IPS-18c (cell line): ENCODE results near the gene XXYLT1.
"Not testable (repeated sequence)": the region's sequence is repeated elsewhere in the genome, so short reads cannot be mapped to it uniquely, and the experiment has no call there.

Experiments
- H3K4me3 ChIP-seq: 2 replicates; pipeline ENCODE4 v1.7.0; 2013; ENCODE audit warnings: low read depth, mild to moderate bottlenecking, low read length, moderate library complexity; ENCODE audit not compliant: insufficient read depth
- H3K9me3 ChIP-seq: one replicate; pipeline ENCODE4 v1.6.1; 2013; ENCODE audit warnings: mild to moderate bottlenecking, low read length, moderate library complexity; ENCODE audit not compliant: control insufficient read depth, insufficient read depth

The XXYLT1 gene

DNA sequence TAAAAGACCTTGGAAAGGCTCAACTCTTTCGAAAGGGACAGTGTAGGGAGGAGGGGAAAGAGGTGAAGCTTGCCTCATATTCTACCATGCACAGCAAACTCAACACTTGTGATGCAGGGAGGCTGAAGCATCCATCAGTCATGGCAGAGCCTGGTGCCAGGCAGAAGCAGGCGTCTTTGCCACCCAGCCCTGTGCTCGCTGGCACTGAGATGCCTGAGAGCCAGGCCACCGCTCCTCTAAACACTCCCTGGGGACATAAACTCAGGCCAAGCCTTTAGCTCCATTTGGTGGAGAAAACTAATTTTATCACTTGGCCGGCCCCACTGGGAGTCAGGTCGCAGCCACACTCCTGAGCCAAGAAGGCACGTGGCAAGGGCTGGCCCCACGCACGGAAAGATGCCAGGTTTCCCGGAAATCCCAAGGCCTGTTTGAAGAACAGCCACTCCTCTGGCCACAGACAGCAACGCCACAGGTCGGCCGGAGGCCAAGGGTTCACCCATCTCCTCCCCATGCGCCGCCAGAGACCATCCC is 30.7 kb downstream of the XXYLT1 start:
- Histone ChIP-seq H3K4me3 (no peak overlapping the region), H3K9me3 (peaks cover 4% of the 10 kb centered on the region)

DNA sequence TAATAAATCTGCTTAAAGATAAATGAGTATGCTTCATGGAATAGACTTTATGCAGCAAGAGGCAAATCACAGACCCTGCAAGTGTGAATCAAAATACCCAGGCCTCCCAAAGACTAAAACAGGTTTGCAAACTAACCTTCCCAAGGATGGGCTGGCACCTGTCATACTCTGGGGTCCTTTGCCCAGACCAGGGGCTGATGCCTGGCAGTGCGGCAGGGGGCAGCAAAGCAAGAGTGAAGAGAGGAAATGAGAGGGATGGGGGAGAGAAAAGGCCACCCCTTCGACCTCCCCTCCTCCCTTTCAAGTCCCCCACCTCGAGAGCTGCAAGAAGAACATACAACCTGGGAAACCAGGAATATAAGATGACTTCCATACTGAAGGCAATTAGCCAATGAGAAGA is 31.8 kb downstream of the XXYLT1 start:
- Histone ChIP-seq H3K9me3 (peaks cover 4% of the 10 kb centered on the region), H3K4me3 (no peak overlapping the region)

DNA sequence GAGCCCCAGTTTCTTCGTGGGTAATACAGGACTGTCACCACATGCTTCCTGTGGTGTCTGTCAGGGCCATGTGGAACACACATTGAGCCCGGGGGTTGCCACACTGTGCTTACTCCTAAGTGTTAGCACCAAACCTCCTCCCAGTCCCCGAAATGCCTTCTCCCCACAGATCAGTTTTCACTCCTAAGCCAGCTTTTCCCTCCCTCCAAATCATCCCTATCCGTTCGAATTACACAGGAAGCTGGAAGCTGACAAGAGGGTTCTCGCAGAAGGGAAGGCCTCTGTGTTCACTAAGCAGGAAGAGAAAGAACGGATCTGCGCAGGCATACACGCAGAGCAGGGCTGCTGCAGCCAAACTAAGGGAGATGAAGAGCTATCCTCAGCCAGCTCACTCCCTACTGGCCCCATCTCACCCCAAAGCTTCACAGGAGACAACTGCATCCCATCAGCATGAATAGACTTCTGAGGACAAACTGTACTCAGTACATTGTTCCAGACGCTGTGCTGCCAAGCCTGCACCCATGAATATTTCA is 32.3 kb downstream of the XXYLT1 start:
- H3K4me3 ChIP-seq, result no peak overlapping the region
- peaks cover 4% of the 10 kb centered on the region for H3K9me3 ChIP-seq

DNA sequence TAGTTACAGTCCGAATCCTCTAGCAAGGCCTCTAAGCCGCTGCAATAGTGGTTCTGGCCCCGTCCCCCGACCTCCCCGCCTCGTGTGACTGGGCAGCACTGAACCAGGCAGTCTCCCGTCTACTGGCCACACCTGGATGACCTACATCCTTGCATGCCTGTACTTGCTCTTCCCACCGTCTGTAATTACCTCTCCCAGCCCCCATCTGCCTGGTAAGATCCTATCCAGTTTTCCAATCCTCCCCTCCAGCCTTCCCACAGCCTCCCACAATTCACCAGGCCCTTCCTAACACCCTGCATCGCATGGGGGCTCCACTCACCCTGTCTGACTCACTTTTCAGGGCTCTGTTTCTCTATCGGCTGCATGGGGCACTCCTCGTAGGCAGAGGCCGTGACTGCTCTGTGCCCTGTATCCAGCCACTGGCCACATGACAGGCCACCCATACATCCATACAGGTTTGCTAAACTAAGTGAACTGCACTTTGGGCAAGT is 32.8 kb downstream of the XXYLT1 start:
- no peak overlapping the region for H3K4me3 ChIP-seq

DNA sequence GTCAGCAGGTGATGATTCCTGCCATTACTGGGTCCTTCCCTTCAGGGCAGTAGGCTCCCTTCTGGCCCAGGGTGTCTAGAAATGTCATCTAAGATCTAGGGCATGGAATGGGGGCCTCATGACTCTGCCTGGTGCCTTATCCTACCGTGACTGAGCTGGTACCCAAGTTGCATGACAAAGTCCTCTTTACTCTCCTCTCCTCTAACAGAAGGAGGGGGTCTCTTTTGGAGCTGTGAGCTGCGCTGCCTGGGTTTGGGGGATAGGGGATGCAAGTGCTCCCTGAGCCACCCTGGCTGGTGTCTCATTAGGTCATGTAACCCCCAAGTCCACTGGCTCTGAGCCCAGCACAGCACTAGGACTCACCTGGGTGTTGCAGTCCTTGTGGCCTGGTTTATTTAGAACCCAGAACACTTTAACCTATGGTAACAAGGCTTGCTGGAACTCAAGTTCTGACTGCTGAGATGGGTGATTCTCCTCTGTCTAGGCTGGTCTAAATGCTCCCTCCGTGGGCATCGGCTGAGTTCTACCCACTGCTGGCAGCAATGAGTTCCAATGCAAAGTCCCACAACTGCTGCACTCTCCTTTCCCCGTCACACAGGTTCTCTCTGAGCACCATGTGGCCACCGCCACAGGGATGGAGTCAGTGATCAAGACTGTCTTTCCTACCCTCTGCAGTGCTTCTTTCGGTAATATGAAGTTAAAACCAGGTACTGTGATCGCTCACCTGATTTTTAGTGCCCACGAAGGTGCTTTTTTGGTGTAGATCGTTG is 34.0 kb downstream of the XXYLT1 start:
- Histone ChIP-seq H3K4me3 (no peak overlapping the region), H3K9me3 (peaks cover 4% of the 10 kb centered on the region)

More for the DNA sequence above, 32.8 kb downstream of the XXYLT1 start:
- peaks cover 4% of the 10 kb centered on the region for H3K9me3 ChIP-seq

DNA sequence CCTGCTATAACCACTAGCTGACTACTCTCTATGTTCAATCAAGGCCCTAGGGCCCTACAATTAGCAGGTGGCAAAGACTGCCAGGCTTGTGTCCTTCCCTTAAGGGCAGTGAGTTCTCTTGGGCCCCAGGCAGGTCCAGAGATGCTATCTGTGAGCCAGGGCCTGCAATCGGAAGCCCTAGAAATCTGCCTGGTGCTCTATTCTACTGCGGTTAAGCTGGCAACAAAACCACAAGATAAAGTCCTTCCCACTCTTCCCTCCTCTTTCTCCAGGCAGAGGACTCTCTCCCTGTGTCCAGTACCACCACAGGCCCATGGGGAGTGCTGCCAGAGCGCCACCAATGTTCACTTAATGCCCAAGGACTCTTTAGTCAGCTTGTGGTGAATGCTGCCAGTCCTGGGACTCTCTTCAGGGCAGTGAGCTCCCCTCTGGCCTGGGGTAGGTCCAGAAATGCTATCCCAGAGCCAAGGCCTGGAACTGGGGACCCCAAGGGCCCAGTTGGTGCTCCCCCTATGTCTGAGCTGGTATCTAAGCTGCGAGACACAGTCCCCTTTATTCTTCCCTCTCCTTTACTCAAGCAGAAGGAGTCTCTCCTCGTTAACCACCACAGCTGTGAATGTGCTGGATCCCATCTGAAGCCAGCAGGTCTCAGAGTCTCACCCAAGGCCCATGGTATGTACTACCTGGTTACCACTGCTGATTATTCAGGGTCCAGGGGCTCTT is 34.7 kb downstream of the XXYLT1 start:
- Histone ChIP-seq H3K9me3 (peaks cover 4% of the 10 kb centered on the region), H3K4me3 (no peak overlapping the region)

DNA sequence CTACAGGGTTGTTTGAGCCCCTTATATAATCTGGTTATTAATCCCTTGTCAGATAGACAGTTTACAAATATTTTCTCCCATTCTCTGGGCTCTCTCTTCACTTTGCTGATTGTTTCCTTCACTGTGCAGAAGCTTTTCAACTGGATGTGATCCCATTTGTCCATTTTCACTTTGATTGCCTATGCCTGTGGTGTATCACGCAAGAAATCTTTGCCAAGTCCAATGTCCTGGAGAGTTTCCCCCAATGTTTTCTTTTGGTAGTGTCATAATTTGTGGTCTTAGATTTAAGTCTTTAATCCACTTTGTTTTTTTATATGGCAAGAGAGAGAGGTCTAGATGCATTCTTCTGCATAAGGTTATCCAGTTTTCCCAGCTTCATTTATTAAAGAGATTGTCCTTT is 40.7 kb downstream of the XXYLT1 start:
- Histone ChIP-seq H3K4me3 (no peak overlapping the region), H3K9me3 (no peaks in the 10 kb centered on the region)

DNA sequence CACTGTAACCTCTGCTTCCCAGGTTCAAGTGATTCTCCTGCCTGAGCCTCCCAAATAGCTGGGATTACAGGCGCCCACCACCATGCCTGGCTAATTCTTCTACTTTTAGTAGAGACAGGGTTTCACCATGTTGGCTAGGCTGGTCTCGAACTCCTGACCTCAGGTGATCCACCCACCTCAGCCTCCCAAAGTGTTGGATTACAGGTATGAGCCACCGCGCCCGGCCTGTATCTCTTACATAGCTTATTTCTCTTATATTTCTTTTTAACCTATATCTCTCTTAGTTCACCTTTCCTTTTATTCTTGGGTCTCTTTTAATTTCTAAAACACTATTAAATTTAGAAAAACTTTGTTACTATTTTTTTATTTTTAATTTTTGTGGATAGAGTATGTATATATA is 42.1 kb downstream of the XXYLT1 start:
- not testable (repeated sequence) for H3K9me3 ChIP-seq, H3K4me3 ChIP-seq

DNA sequence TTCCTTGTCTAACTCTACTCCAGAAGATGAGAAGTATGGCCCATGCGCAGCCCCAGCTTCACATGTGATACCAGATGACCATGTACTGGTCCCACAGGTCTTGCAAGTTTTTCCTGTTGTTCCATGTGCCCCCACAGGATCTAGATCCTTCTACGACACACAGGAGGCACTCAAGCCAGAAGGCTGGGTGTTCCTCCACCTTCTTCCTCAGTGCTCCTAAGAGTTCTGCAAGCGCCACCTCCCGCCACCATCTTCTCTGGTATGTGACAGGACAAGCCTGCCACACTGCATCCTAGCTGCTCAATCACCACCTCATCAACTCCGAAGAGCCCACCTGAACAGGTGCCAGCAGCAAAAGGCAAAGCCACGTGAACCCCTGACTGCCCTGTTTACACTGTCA is 43.1 kb downstream of the XXYLT1 start:
- Histone ChIP-seq H3K9me3 (no peaks in the 10 kb centered on the region), H3K4me3 (no peak overlapping the region)

DNA sequence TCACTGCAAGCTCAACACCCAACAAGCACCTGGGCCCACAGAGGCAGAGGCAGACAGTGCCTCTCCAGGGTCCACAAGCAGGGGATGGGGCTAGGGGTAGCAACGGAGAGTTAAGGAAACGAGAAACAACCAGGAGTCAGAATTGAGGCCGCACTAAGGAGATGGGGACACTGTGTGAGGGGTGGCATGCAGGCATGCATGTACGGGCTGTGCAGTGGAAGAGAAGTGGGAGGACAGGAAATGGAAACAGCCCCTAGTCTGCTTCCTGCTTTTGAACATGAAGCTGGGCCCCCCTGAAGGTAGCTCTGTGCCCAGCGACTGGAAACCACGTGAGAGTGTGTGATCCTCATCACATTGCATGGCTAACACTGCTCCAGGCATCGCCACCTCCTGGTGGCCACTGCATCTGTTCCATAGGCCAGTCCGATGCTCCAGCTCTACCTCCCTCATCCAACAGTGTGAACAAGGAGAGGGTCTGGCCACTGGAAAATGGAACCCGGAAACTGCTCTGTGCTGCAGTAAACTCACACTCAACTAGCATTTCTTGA is 44.0 kb downstream of the XXYLT1 start:
- Histone ChIP-seq H3K9me3 (no peaks in the 10 kb centered on the region), H3K4me3 (no peak overlapping the region)

DNA sequence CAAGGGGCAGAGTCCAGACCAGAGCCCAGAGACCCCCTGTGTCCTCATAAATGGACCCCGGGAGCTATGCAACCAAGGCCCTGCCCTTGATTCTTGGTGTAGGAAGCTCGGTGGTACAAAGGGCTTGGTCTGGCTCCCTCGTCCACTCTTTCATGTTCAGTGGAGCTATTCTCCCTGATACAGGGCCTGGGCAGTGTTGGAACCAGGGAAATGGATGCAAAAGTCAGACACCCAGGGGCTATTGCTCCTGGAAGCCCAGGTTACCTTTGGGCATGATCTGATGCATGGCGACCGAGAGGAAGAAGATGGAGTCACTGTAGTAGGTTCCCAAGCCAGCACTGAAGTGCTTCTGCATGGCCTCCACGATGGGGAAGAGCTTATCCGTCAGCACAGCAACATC is 44.5 kb downstream of the XXYLT1 start:
- no peaks in the 10 kb centered on the region for H3K9me3 ChIP-seq
- H3K4me3 ChIP-seq, result no peak overlapping the region

DNA sequence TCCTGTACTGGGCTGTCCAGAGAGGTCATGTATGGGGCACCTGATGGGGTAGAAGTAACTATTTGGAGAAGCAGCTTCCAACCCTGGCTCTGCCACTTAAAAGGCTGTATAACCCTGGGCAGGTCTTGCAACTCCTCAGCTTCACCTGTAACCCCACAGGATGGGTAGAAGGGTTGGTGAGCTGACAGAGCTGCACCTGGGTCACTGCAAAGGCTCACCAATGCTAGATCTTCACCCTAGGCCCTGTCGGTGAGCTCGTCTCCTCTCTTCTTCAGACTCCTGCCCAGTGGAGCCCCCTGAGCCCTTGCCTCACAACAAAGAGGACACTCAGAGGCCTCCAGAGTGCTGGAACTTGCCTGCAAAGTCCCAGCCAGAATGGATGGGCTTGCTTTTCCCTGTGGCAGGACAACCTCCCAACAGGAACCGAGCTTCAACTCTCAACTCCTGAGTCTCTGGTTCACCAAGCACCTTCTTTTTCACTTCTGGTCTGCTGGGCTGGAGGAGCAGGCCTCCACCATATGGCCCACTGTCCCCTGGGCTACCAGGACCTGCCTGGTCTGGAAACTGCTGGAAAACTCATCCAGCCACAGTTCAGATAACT is 45.9 kb downstream of the XXYLT1 start:
- no peaks in the 10 kb centered on the region for H3K9me3 ChIP-seq
- H3K4me3 ChIP-seq, result no peak overlapping the region

DNA sequence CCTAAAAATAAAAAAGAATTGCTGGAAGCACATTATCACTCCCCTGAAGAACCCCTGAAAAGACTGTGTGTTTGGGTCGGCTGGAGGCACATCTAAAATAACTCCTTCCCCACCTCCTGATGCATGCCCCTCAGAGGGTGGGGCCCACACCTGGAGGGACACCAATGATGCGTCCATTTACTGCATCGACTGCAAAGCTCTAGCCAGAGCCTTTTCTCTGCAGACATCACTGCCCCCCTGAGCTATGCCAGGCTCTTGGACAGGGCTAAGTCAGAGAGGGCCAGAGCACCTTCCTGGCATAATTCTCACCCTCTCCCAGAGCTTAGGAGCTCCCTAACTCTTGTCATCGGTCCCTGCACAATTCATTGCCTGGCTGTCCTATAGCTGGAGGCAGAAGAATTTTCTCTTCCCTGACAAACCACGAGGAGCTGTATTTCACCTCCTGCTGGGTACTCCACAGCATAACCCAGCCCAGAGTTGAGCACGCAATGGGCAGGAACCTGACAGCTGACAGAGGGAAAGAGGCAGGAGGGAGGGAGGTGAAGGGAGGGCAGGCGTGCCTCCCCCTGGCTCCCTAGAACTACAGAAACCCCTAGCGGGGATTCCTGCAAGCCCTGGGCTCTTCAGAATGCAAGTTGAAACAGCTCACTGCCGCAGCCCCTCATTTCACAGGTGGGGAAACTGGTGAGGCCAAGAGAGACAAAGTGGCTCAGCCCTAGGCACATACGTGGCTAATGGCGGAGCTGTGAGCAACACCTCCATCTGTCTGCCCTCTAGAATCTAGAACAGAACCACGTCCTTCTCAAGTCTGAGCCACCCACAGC is 46.6 kb downstream of the XXYLT1 start:
- H3K4me3 ChIP-seq, result no peak overlapping the region
- no peaks in the 10 kb centered on the region for H3K9me3 ChIP-seq

DNA sequence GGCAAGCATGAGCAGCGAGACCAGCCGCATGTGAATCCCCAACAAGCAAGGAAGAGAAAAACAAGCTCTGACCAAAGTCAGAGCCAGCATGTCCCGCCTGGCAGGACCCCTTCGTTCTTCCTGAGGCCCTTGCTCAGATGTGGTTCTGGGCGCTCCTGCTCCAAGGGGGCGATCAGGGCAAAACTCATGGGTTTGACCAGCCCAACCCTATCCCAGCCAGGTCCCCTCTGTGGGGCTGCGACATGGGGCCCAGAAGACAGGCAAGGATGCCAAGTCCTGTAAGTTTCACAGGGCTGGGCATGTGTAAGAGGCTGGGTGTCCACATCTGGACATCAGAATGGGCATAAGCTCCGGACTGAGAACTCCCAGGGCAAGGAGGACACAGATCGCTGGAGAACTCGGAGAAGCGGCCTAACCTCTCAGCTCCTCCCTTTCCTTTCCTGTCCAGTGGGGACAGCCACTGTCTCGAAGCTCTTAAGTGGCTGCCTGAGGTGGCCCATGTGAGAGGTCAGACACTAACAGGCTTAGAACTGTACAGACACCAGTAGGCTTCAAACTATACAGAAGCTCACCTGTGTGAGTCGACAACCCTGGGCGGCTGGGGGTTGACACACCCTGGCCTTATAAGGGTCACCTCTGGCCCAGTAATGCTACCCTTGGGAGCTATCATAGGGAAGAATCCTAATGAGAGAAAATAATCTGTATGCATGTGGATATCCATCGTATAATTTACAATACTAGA is 48.9 kb downstream of the XXYLT1 start:
- no peak overlapping the region for H3K4me3 ChIP-seq
- no peaks in the 10 kb centered on the region for H3K9me3 ChIP-seq

DNA sequence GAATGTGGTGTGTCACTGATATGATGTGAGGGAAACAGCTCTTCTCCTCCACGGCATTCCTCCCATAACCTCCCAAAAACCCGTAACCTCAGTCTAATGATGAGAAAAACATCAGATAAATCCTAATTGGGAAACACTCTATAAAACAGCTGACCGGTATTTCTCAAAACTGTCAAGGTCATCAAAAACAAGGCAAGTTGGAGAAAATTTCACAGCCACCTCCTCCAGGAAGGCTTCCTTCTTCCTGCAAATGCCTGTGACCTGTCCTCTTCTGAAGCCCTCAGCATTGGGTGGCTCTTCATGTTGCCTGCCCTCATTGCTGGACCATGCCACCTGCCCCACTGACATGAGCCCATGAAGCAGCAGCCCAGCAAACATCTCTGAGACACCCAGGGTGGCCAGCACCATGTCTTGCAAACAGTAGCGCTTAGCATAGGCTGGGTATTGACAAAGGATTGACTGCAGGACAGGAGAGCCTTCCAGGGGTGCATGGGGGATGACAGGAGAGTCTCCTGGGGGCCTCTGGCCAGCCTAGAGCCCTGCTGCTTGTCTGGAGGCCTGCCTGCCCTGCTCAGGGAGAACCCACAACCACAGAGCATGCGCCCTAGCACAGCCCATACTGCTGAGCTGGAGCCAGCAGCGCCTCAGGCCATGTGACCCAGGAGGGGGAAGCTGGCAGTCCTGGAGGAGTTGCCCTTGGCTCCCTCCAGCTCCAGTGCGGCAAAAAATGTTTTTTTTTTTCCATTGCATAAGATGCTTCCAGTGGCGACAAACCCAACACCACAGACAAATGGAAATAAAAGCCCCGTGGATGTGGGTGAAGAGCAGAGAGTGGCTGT is 49.7 kb downstream of the XXYLT1 start:
- Histone ChIP-seq H3K9me3 (no peaks in the 10 kb centered on the region), H3K4me3 (no peak overlapping the region)
